HepG2 (cell line): ENCODE results near the gene IGFBP5. TPM values are rescaled to one million over a fixed set of nuclear protein-coding genes. Genes with fewer than 3 reads are reported as not detected.

Experiments
- ADNP ChIP-seq: sonication (generic); formaldehyde crosslinking; IDR thresholded peaks from 2 replicates; pipeline ENCODE4 v1.4.0; 2020; ENCODE audit warnings: missing genetic modification reagents
- GZF1 ChIP-seq: sonication (generic); formaldehyde crosslinking; IDR thresholded peaks from 2 replicates; pipeline ENCODE4 v1.5.1; 2020; ENCODE audit warnings: mild to moderate bottlenecking, missing genetic modification reagents
- KDM3A ChIP-seq: IDR thresholded peaks from 2 replicates; pipeline ENCODE4 v1.6.1; 2018; ENCODE audit warnings: low read depth, missing compliant biosample characterization
- NCOA2 ChIP-seq: sonication (generic); formaldehyde crosslinking; IDR thresholded peaks from 2 replicates; pipeline ENCODE4 v1.8.0; 2022; ENCODE audit warnings: inconsistent platforms
- PRMT3 ChIP-seq: sonication (generic); formaldehyde crosslinking; IDR thresholded peaks from 2 replicates; pipeline ENCODE4 v1.8.1; 2022; ENCODE audit warnings: low read depth, mild to moderate bottlenecking, moderate library complexity, missing genetic modification reagents, borderline replicate concordance
- TBX3 ChIP-seq: fragments of 450-650 bp; IDR thresholded peaks from 2 replicates; pipeline ENCODE4 v1.6.1; 2017; ENCODE audit warnings: antibody characterized with exemption, mild to moderate bottlenecking, inconsistent platforms, borderline replicate concordance
- ZKSCAN1 ChIP-seq: fragments of 150-350 bp; IDR thresholded peaks from 2 replicates; pipeline ENCODE4 v1.6.1; 2014; ENCODE audit warnings: low read length
- ZNF589 ChIP-seq: sonication (generic); formaldehyde crosslinking; conservative IDR thresholded peaks from 2 replicates; pipeline ENCODE4 v1.8.0; 2022; ENCODE audit warnings: mild to moderate bottlenecking, moderate library complexity, missing genetic modification reagents
- ZNF615 ChIP-seq: sonication (generic); formaldehyde crosslinking; IDR thresholded peaks from 2 replicates; pipeline ENCODE4 v1.5.0; 2020; ENCODE audit warnings: mild to moderate bottlenecking, missing genetic modification reagents, borderline replicate concordance
- ZNF652 ChIP-seq: IDR thresholded peaks from 2 replicates; pipeline ENCODE4 v1.6.1; 2016; ENCODE audit warnings: low read depth, borderline replicate concordance
- ZNF761 ChIP-seq: sonication (generic); formaldehyde crosslinking; conservative IDR thresholded peaks from 2 replicates; pipeline ENCODE4 v1.4.0; 2020; ENCODE audit warnings: mild to moderate bottlenecking, missing genetic modification reagents
- ZNF781 ChIP-seq: sonication (generic); formaldehyde crosslinking; IDR thresholded peaks from 2 replicates; pipeline ENCODE4 v1.5.1; 2020; ENCODE audit warnings: borderline replicate concordance, mild to moderate bottlenecking, missing genetic modification reagents; ENCODE audit errors: not compliant biosample characterization
- ZNF790 ChIP-seq: sonication (generic); formaldehyde crosslinking; IDR thresholded peaks from 2 replicates; pipeline ENCODE4 v1.8.0; 2022; ENCODE audit warnings: missing genetic modification reagents, mild to moderate bottlenecking, borderline replicate concordance
- ZSCAN20 ChIP-seq: sonication (generic); formaldehyde crosslinking; IDR thresholded peaks from 2 replicates; pipeline ENCODE4 v1.4.0; 2020; ENCODE audit warnings: missing genetic modification reagents, mild to moderate bottlenecking, borderline replicate concordance
- polyA plus RNA-seq, 8 experiments: library from polyadenylated mRNA; depleted of rRNA in 3 of 8; stranded (reverse) in 7 of 8; unstranded in 1 of 8; fragments of >200 nt; fragmentation: Illumina TruSeq in 4 of 8; extraction: Trizol in 4 of 8; gene quantifications; 2 replicates each; pipeline versions ENCODE4 v1.2.1 to v1.2.3, GENCODE V29; 2011 to 2016; ENCODE audit warnings: low read depth in 4 of 8, missing spikeins in 1 of 8, mixed read lengths in 1 of 8; ENCODE audit not compliant: insufficient read depth in 1 of 8
- total RNA-seq, 5 experiments: library from RNA; depleted of rRNA; stranded (reverse); fragments of >200 nt; fragmentation: Illumina TruSeq; extraction: Trizol; gene quantifications; 2 replicates each; pipeline ENCODE4 v1.2.3, GENCODE V29; 2016; ENCODE audit warnings: low read depth in 1 of 5
- TF ChIP-seq, protein P1 (sequence below): sonication (generic); formaldehyde crosslinking; IDR thresholded peaks from 2 replicates; pipeline ENCODE4 v1.8.0; 2022; ENCODE audit warnings: mild to moderate bottlenecking, missing genetic modification reagents, moderate library complexity
- TF ChIP-seq, protein P2 (sequence below): sonication (generic); formaldehyde crosslinking; IDR thresholded peaks from 2 replicates; pipeline ENCODE4 v1.5.0; 2020; ENCODE audit warnings: missing genetic modification reagents
- TF ChIP-seq, protein P3 (sequence below): IDR thresholded peaks from 2 replicates; pipeline ENCODE4 v1.6.1; 2016; ENCODE audit warnings: low read depth, missing genetic modification reagents, missing compliant biosample characterization
- TF ChIP-seq, protein P4 (sequence below): sonication (generic); formaldehyde crosslinking; IDR thresholded peaks from 2 replicates; pipeline ENCODE4 v1.5.0; 2020; ENCODE audit warnings: missing genetic modification reagents
- TF ChIP-seq, protein P5 (sequence below): sonication (generic); formaldehyde crosslinking; IDR thresholded peaks from 2 replicates; pipeline ENCODE4 v1.4.0; 2020; ENCODE audit warnings: missing genetic modification reagents, mild to moderate bottlenecking, borderline replicate concordance

IGFBP5 gene
- total and polyA plus RNA-seq, 2 of the 13 experiments (the other 11 are each of a cell fraction or from before 2014, with no cell fraction given): 0.15 TPM; not detected in 1

DNA sequence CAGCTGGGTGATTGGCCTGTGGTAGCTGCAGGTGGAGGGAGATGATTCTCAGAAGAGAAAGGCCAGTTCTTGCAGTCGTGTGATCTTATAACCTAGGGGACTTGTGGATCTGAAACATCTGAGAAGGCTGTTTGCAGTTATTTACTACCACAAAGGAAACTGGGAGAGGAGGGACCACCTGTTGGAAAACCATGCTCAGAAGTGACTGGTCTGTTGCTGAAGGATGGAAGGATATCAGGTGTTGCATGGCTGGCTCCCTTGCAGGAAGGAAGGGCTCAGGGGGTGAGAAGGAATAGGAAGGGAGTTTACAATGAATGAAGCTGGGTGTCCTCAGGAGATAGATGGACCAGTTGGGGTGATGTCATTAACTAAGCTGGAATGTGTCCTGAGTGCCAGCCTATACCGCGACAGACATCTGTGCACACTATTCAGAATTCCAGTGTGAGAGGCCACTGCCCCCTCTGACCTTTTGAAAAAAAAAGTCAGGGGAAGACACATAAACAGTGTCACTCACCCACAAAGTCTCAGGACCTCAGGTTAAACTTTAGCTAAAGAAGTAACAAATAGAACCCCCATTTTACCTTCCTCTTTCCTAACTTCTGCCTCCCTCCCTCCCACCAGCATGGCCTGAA is 44.6 kb downstream of the IGFBP5 start (continued):
- TF ChIP-seq, protein P1, sequence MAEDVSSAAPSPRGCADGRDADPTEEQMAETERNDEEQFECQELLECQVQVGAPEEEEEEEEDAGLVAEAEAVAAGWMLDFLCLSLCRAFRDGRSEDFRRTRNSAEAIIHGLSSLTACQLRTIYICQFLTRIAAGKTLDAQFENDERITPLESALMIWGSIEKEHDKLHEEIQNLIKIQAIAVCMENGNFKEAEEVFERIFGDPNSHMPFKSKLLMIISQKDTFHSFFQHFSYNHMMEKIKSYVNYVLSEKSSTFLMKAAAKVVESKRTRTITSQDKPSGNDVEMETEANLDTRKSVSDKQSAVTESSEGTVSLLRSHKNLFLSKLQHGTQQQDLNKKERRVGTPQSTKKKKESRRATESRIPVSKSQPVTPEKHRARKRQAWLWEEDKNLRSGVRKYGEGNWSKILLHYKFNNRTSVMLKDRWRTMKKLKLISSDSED: no peak
- no peak for TF ChIP-seq TBX3
- TF ChIP-seq ZNF761: no peak
- TF ChIP-seq, protein P2, sequence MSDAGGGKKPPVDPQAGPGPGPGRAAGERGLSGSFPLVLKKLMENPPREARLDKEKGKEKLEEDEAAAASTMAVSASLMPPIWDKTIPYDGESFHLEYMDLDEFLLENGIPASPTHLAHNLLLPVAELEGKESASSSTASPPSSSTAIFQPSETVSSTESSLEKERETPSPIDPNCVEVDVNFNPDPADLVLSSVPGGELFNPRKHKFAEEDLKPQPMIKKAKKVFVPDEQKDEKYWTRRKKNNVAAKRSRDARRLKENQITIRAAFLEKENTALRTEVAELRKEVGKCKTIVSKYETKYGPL: no peak
- no peak for TF ChIP-seq ZNF790 (CRISPR knock-in tag)
- TF ChIP-seq ZSCAN20 (CRISPR knock-in tag): no peak
- TF ChIP-seq, protein P3, sequence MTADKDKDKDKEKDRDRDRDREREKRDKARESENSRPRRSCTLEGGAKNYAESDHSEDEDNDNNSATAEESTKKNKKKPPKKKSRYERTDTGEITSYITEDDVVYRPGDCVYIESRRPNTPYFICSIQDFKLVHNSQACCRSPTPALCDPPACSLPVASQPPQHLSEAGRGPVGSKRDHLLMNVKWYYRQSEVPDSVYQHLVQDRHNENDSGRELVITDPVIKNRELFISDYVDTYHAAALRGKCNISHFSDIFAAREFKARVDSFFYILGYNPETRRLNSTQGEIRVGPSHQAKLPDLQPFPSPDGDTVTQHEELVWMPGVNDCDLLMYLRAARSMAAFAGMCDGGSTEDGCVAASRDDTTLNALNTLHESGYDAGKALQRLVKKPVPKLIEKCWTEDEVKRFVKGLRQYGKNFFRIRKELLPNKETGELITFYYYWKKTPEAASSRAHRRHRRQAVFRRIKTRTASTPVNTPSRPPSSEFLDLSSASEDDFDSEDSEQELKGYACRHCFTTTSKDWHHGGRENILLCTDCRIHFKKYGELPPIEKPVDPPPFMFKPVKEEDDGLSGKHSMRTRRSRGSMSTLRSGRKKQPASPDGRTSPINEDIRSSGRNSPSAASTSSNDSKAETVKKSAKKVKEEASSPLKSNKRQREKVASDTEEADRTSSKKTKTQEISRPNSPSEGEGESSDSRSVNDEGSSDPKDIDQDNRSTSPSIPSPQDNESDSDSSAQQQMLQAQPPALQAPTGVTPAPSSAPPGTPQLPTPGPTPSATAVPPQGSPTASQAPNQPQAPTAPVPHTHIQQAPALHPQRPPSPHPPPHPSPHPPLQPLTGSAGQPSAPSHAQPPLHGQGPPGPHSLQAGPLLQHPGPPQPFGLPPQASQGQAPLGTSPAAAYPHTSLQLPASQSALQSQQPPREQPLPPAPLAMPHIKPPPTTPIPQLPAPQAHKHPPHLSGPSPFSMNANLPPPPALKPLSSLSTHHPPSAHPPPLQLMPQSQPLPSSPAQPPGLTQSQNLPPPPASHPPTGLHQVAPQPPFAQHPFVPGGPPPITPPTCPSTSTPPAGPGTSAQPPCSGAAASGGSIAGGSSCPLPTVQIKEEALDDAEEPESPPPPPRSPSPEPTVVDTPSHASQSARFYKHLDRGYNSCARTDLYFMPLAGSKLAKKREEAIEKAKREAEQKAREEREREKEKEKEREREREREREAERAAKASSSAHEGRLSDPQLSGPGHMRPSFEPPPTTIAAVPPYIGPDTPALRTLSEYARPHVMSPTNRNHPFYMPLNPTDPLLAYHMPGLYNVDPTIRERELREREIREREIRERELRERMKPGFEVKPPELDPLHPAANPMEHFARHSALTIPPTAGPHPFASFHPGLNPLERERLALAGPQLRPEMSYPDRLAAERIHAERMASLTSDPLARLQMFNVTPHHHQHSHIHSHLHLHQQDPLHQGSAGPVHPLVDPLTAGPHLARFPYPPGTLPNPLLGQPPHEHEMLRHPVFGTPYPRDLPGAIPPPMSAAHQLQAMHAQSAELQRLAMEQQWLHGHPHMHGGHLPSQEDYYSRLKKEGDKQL: no peak
- TF ChIP-seq ZNF589 (CRISPR knock-in tag): no peak
- TF ChIP-seq PRMT3 (CRISPR knock-in tag): no peak
- no peak for TF ChIP-seq ZNF615
- no peak for TF ChIP-seq ZKSCAN1
- no peak for TF ChIP-seq KDM3A
- TF ChIP-seq, protein P4, sequence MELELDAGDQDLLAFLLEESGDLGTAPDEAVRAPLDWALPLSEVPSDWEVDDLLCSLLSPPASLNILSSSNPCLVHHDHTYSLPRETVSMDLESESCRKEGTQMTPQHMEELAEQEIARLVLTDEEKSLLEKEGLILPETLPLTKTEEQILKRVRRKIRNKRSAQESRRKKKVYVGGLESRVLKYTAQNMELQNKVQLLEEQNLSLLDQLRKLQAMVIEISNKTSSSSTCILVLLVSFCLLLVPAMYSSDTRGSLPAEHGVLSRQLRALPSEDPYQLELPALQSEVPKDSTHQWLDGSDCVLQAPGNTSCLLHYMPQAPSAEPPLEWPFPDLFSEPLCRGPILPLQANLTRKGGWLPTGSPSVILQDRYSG (CRISPR knock-in tag): no peak
- no peak for TF ChIP-seq NCOA2 (CRISPR knock-in tag)
- TF ChIP-seq ADNP (CRISPR knock-in tag): no peak
- TF ChIP-seq ZNF781 (CRISPR knock-in tag): no peak
- no peak for TF ChIP-seq ZNF652 (CRISPR knock-in tag)
- no peak for TF ChIP-seq GZF1 (CRISPR knock-in tag)
- TF ChIP-seq, protein P5, sequence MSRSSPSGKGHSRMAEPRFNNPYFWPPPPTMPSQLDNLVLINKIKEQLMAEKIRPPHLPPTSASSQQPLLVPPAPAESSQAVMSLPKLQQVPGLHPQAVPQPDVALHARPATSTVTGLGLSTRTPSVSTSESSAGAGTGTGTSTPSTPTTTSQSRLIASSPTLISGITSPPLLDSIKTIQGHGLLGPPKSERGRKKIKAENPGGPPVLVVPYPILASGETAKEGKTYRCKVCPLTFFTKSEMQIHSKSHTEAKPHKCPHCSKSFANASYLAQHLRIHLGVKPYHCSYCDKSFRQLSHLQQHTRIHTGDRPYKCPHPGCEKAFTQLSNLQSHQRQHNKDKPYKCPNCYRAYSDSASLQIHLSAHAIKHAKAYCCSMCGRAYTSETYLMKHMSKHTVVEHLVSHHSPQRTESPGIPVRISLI (CRISPR knock-in tag): peak; percentile 98
